HG02610 (cell line): Measurements from ENCODE around the gene TNFRSF6B.

ENCODE experiments used
- ATAC-seq: cut with Tn5 transposase; IDR thresholded peaks from one replicate; pipeline ENCODE4 v1.9.1; 2021; ENCODE audit warnings: mild to moderate bottlenecking, moderate library complexity; ENCODE audit not compliant: unreplicated experiment

TNFRSF6B gene

GRCh38 chr20:63745424-63745805, 49.0 kb downstream of the TNFRSF6B start:
- no peak for ATAC-seq

- ATAC-seq: no peak
These were observed 49.7 kb downstream of the TNFRSF6B start for GRCh38 chr20:63745961-63746731.

- no peak for ATAC-seq
These were observed 50.4 kb downstream of the TNFRSF6B start for GRCh38 chr20:63746751-63747315.

- no peak for ATAC-seq
These were observed 51.2 kb downstream of the TNFRSF6B start for GRCh38 chr20:63747622-63748069.
